ENCODE measurements around the gene WDR45.

GRCh38 chrX:49042581-49043219 lies 37.0 kb downstream of the WDR45 start:
- TF ChIP-seq POLR2A (IDR thresholded peaks at IDR 0.05): no peak
- TF ChIP-seq, protein P1, sequence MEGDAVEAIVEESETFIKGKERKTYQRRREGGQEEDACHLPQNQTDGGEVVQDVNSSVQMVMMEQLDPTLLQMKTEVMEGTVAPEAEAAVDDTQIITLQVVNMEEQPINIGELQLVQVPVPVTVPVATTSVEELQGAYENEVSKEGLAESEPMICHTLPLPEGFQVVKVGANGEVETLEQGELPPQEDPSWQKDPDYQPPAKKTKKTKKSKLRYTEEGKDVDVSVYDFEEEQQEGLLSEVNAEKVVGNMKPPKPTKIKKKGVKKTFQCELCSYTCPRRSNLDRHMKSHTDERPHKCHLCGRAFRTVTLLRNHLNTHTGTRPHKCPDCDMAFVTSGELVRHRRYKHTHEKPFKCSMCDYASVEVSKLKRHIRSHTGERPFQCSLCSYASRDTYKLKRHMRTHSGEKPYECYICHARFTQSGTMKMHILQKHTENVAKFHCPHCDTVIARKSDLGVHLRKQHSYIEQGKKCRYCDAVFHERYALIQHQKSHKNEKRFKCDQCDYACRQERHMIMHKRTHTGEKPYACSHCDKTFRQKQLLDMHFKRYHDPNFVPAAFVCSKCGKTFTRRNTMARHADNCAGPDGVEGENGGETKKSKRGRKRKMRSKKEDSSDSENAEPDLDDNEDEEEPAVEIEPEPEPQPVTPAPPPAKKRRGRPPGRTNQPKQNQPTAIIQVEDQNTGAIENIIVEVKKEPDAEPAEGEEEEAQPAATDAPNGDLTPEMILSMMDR (IDR thresholded peaks at IDR 0.05): no peak
